HepG2 (cell line): Measurements from ENCODE around the gene HSF4. TPM values are rescaled to one million over a fixed set of nuclear protein-coding genes. Genes with fewer than 3 reads are reported as not detected.

Source experiments
- EEA1 ChIP-seq: sonication (generic); formaldehyde crosslinking; IDR thresholded peaks from 2 replicates; pipeline ENCODE4 v1.5.1; 2020; ENCODE audit warnings: mild to moderate bottlenecking, missing genetic modification reagents, borderline replicate concordance
- LCORL ChIP-seq, 2 experiments: fragments of 450-650 bp in 1 of 2; sonication (generic) in 1 of 2; formaldehyde crosslinking in 1 of 2; IDR thresholded peaks; 2 replicates each; pipeline versions ENCODE4 v1.5.0 to v1.6.1; 2017 to 2020; ENCODE audit warnings: antibody characterized with exemption in 1 of 2, missing genetic modification reagents in 1 of 2
- ZFP36L2 ChIP-seq: sonication (generic); formaldehyde crosslinking; IDR thresholded peaks from 2 replicates; pipeline ENCODE4 v1.4.0; 2020; ENCODE audit warnings: missing genetic modification reagents
- ZFYVE20 ChIP-seq: sonication (generic); formaldehyde crosslinking; IDR thresholded peaks from 2 replicates; pipeline ENCODE4 v1.8.0; 2023; ENCODE audit warnings: low read depth, mild to moderate bottlenecking, moderate library complexity, missing genetic modification reagents, borderline replicate concordance
- ZNF142 ChIP-seq: sonication (generic); formaldehyde crosslinking; IDR thresholded peaks from 2 replicates; pipeline ENCODE4 v1.4.0; 2020; ENCODE audit warnings: missing genetic modification reagents
- ZNF337 ChIP-seq: sonication (generic); formaldehyde crosslinking; IDR thresholded peaks from 2 replicates; pipeline ENCODE4 v1.5.1; 2020; ENCODE audit warnings: missing genetic modification reagents, low read depth, mild to moderate bottlenecking, borderline replicate concordance
- ZNF431 ChIP-seq: sonication (generic); formaldehyde crosslinking; IDR thresholded peaks from 2 replicates; pipeline ENCODE4 v1.9.0; 2022; ENCODE audit warnings: missing genetic modification reagents, low read depth, mild to moderate bottlenecking, borderline replicate concordance
- ZNF703 ChIP-seq: sonication (generic); formaldehyde crosslinking; IDR thresholded peaks from 2 replicates; pipeline ENCODE4 v1.5.1; 2020; ENCODE audit warnings: missing genetic modification reagents, mild to moderate bottlenecking, moderate library complexity, borderline replicate concordance
- ZNF75D ChIP-seq: sonication (generic); formaldehyde crosslinking; IDR thresholded peaks from 2 replicates; pipeline ENCODE4 v1.8.1; 2023; ENCODE audit warnings: missing genetic modification reagents, mild to moderate bottlenecking, borderline replicate concordance
- ZNF776 ChIP-seq: sonication (generic); formaldehyde crosslinking; IDR thresholded peaks from 2 replicates; pipeline ENCODE4 v1.4.0; 2020; ENCODE audit warnings: mild to moderate bottlenecking, missing genetic modification reagents
- ZSCAN31 ChIP-seq: sonication (generic); formaldehyde crosslinking; IDR thresholded peaks from 2 replicates; pipeline ENCODE4 v1.5.0; 2020; ENCODE audit warnings: low read depth, mild to moderate bottlenecking, missing genetic modification reagents
- polyA plus RNA-seq, 8 experiments: library from polyadenylated mRNA; depleted of rRNA in 3 of 8; stranded (reverse) in 7 of 8; unstranded in 1 of 8; fragments of >200 nt; fragmentation: Illumina TruSeq in 4 of 8; extraction: Trizol in 4 of 8; gene quantifications; 2 replicates each; pipeline versions ENCODE4 v1.2.1 to v1.2.3, GENCODE V29; 2011 to 2016; ENCODE audit warnings: low read depth in 4 of 8, missing spikeins in 1 of 8, mixed read lengths in 1 of 8; ENCODE audit not compliant: insufficient read depth in 1 of 8
- total RNA-seq, 5 experiments: library from RNA; depleted of rRNA; stranded (reverse); fragments of >200 nt; fragmentation: Illumina TruSeq; extraction: Trizol; gene quantifications; 2 replicates each; pipeline ENCODE4 v1.2.3, GENCODE V29; 2016; ENCODE audit warnings: low read depth in 1 of 5
- TF ChIP-seq, protein P1 (sequence below): sonication (generic); formaldehyde crosslinking; IDR thresholded peaks from 2 replicates; pipeline ENCODE4 v1.4.0; 2020; ENCODE audit warnings: missing genetic modification reagents
- TF ChIP-seq, protein P2 (sequence below): sonication (generic); formaldehyde crosslinking; IDR thresholded peaks from 2 replicates; pipeline ENCODE4 v1.5.1; 2020; ENCODE audit warnings: mild to moderate bottlenecking, moderate library complexity, missing genetic modification reagents

The HSF4 gene
- total and polyA plus RNA-seq, 2 of the 13 experiments (the other 11 are each of a cell fraction or from before 2014, with no cell fraction given) = 3.5 to 16.9 TPM

GRCh38 chr16:67185651-67186134, 21.1 kb downstream of the HSF4 start (continued):
- TF ChIP-seq ZSCAN31 (CRISPR knock-in tag) = no peak
- TF ChIP-seq ZNF703 (CRISPR knock-in tag) = no peak
- no peak for TF ChIP-seq ZNF75D (CRISPR knock-in tag)
- TF ChIP-seq, protein P1, sequence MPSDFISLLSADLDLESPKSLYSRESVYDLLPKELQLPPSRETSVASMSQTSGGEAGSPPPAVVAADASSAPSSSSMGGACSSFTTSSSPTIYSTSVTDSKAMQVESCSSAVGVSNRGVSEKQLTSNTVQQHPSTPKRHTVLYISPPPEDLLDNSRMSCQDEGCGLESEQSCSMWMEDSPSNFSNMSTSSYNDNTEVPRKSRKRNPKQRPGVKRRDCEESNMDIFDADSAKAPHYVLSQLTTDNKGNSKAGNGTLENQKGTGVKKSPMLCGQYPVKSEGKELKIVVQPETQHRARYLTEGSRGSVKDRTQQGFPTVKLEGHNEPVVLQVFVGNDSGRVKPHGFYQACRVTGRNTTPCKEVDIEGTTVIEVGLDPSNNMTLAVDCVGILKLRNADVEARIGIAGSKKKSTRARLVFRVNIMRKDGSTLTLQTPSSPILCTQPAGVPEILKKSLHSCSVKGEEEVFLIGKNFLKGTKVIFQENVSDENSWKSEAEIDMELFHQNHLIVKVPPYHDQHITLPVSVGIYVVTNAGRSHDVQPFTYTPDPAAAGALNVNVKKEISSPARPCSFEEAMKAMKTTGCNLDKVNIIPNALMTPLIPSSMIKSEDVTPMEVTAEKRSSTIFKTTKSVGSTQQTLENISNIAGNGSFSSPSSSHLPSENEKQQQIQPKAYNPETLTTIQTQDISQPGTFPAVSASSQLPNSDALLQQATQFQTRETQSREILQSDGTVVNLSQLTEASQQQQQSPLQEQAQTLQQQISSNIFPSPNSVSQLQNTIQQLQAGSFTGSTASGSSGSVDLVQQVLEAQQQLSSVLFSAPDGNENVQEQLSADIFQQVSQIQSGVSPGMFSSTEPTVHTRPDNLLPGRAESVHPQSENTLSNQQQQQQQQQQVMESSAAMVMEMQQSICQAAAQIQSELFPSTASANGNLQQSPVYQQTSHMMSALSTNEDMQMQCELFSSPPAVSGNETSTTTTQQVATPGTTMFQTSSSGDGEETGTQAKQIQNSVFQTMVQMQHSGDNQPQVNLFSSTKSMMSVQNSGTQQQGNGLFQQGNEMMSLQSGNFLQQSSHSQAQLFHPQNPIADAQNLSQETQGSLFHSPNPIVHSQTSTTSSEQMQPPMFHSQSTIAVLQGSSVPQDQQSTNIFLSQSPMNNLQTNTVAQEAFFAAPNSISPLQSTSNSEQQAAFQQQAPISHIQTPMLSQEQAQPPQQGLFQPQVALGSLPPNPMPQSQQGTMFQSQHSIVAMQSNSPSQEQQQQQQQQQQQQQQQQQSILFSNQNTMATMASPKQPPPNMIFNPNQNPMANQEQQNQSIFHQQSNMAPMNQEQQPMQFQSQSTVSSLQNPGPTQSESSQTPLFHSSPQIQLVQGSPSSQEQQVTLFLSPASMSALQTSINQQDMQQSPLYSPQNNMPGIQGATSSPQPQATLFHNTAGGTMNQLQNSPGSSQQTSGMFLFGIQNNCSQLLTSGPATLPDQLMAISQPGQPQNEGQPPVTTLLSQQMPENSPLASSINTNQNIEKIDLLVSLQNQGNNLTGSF (CRISPR knock-in tag) = no peak
- TF ChIP-seq, protein P2, sequence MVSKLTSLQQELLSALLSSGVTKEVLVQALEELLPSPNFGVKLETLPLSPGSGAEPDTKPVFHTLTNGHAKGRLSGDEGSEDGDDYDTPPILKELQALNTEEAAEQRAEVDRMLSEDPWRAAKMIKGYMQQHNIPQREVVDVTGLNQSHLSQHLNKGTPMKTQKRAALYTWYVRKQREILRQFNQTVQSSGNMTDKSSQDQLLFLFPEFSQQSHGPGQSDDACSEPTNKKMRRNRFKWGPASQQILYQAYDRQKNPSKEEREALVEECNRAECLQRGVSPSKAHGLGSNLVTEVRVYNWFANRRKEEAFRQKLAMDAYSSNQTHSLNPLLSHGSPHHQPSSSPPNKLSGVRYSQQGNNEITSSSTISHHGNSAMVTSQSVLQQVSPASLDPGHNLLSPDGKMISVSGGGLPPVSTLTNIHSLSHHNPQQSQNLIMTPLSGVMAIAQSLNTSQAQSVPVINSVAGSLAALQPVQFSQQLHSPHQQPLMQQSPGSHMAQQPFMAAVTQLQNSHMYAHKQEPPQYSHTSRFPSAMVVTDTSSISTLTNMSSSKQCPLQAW (CRISPR knock-in tag) = 0 out of 2 replicates have a peak, but pooled peaks have one; percentile 54
- TF ChIP-seq ZNF142 (CRISPR knock-in tag) = 0 out of 2 replicates have a peak, but pooled peaks have one; percentile 12
- no peak for TF ChIP-seq ZNF337 (CRISPR knock-in tag)
- no peak for TF ChIP-seq EEA1 (CRISPR knock-in tag)
- TF ChIP-seq ZNF776 (CRISPR knock-in tag) = peak; percentile 4; the same call in 1 of the 2 replicates
- no peak for TF ChIP-seq ZNF431 (CRISPR knock-in tag)
- TF ChIP-seq LCORL (IDR thresholded peaks at IDR 0.05) = no peak
- peak; percentile 22; the same call in 1 of the 2 replicates for TF ChIP-seq LCORL (CRISPR knock-in tag; IDR thresholded peaks at IDR 0.05)
- TF ChIP-seq ZFP36L2 (CRISPR knock-in tag) = no peak
- TF ChIP-seq ZFYVE20 (CRISPR knock-in tag) = no peak
